ENCODE results near the gene EEF1AKMT2. TPM values are rescaled to one million over a fixed set of nuclear protein-coding genes. Genes with fewer than 3 reads are reported as not detected.

Gene EEF1AKMT2
- total RNA-seq, 4 donors from 2014 or later, result 8.3 to 17.5 (median 12.7) TPM

- peaks cover 50 to 99% (median 74%) of the 10 kb centered on the region in 3 donors for H3K4me1 ChIP-seq
- H3K27ac ChIP-seq, result peak overlapping the region; percentile 64 to 83 (median 80)
- no peaks in the 10 kb centered on the region for H3K27me3 ChIP-seq
- TF ChIP-seq CTCF (IDR thresholded peaks at IDR 0.05), result no peak
- TF ChIP-seq POLR2A (IDR thresholded peaks at IDR 0.05), result no peak
- 69 to 80% methylated on average over 7 of the region's 7 CpGs for WGBS, 2 donors
- DNase-seq, result no peak
- no peaks in the 10 kb centered on the region for H3K9me3 ChIP-seq
- intact Hi-C loops (cut with DNase I), result no loop called here
- H3K36me3 ChIP-seq, result peaks cover 0 to 8% (median 2%) of the 10 kb centered on the region in 3 donors
- no peak overlapping the region for H3K4me3 ChIP-seq
Measured at GRCh38 chr10:124711145-124711544, 80.5 kb downstream of the EEF1AKMT2 start.

- Histone ChIP-seq H3K4me1 (peaks cover 45 to 99% (median 77%) of the 10 kb centered on the region in 3 donors), H3K9me3 (no peaks in the 10 kb centered on the region), H3K27ac (peak overlapping the region; percentile 64 to 83 (median 80)), H3K27me3 (no peaks in the 10 kb centered on the region), H3K36me3 (peaks cover 0 to 15% (median 5%) of the 10 kb centered on the region in 3 donors), H3K4me3 (no peak overlapping the region)
- WGBS, 2 donors, result 72 to 78% methylated on average over 7 to 12 of the region's 14 CpGs
- TF ChIP-seq POLR2A (IDR thresholded peaks at IDR 0.05), result no peak
- TF ChIP-seq CTCF (IDR thresholded peaks at IDR 0.05), result no peak
- DNase-seq, result no peak
- intact Hi-C loops (cut with DNase I), result no loop called here
Measured at GRCh38 chr10:124710266-124710881, 81.3 kb downstream of the EEF1AKMT2 start.

GRCh38 chr10:124709861-124710260 lies 81.8 kb downstream of the EEF1AKMT2 start:
- TF ChIP-seq CTCF (IDR thresholded peaks at IDR 0.05), result no peak
- TF ChIP-seq POLR2A (IDR thresholded peaks at IDR 0.05), result no peak
- Histone ChIP-seq H3K36me3 (peaks cover 0 to 21% (median 5%) of the 10 kb centered on the region in 3 donors), H3K4me1 (peaks cover 45 to 99% (median 75%) of the 10 kb centered on the region in 3 donors), H3K4me3 (no peak overlapping the region), H3K27me3 (no peaks in the 10 kb centered on the region), H3K27ac (peak overlapping the region; percentile 64 to 83 (median 80)), H3K9me3 (no peaks in the 10 kb centered on the region)
- WGBS, 2 donors, result 34 to 42% methylated on average over 10 of the region's 10 CpGs
- intact Hi-C loops (cut with DNase I), result no loop called here
- DNase-seq, result no peak

GRCh38 chr10:124708922-124709520 lies 82.7 kb downstream of the EEF1AKMT2 start:
- Histone ChIP-seq H3K4me1 (peaks cover 50 to 99% (median 76%) of the 10 kb centered on the region in 3 donors), H3K36me3 (peaks cover 0 to 29% (median 5%) of the 10 kb centered on the region in 3 donors), H3K4me3 (no peak overlapping the region), H3K27me3 (no peaks in the 10 kb centered on the region), H3K9me3 (no peaks in the 10 kb centered on the region), H3K27ac (peak overlapping the region; percentile 64 to 83 (median 79))
- 69 to 70% methylated on average over 4 to 6 of the region's 11 CpGs for WGBS, 2 donors
- DNase-seq, result no peak
- TF ChIP-seq POLR2A (IDR thresholded peaks at IDR 0.05) (no peak), CTCF (IDR thresholded peaks at IDR 0.05) (no peak)
- intact Hi-C loops (cut with DNase I), result no loop called here

- H3K27ac ChIP-seq, result peak overlapping the region; percentile 64 to 83 (median 79)
- no peaks in the 10 kb centered on the region for H3K27me3 ChIP-seq
- TF ChIP-seq CTCF (IDR thresholded peaks at IDR 0.05) (no peak), POLR2A (IDR thresholded peaks at IDR 0.05) (no peak)
- no peak for DNase-seq
- peaks cover 0 to 36% (median 5%) of the 10 kb centered on the region in 3 donors for H3K36me3 ChIP-seq
- 37 to 45% methylated on average over 7 to 8 of the region's 9 CpGs for WGBS, 2 donors
- no peaks in the 10 kb centered on the region for H3K9me3 ChIP-seq
- intact Hi-C loops (cut with DNase I), result no loop called here
- peaks cover 57 to 99% (median 78%) of the 10 kb centered on the region in 3 donors for H3K4me1 ChIP-seq
- no peak overlapping the region for H3K4me3 ChIP-seq
Measured at GRCh38 chr10:124708246-124708779, 83.4 kb downstream of the EEF1AKMT2 start.
